ENCODE data around the gene ANAPC1. TPM values are rescaled to one million over a fixed set of nuclear protein-coding genes. Genes with fewer than 3 reads are reported as not detected.
"Not testable (repeated sequence)": the region's sequence is repeated elsewhere in the genome, so short reads cannot be mapped to it uniquely, and the experiment has no call there.

The ANAPC1 gene
- total RNA-seq, 1 donor: 48.1 TPM

GRCh38 chr2:111884592-111884964 lies 585 bp upstream of the ANAPC1 start:
- no peaks in the 10 kb centered on the region for H4K20me1 ChIP-seq (ENCODE audit: insufficient read depth, low read length)
- H3K36me3 ChIP-seq (ENCODE audit: insufficient read depth, low read length): no peaks in the 10 kb centered on the region
- H3K4me2 ChIP-seq (ENCODE audit: insufficient read depth, low read length): peak overlapping the region; percentile 78
- H3K27me3 ChIP-seq (ENCODE audit: insufficient read depth, low read length): no peaks in the 10 kb centered on the region
- peaks cover 4% of the 10 kb centered on the region for H3K4me1 ChIP-seq (ENCODE audit: insufficient read depth, low read length)
- no peak for DNase-seq (ENCODE audit: insufficient read length, low spot score, missing footprints)
- peak overlapping the region; percentile 87 for H3K4me3 ChIP-seq (ENCODE audit: insufficient read depth, low read length)
- peaks cover 22% of the 10 kb centered on the region for H3K79me2 ChIP-seq (ENCODE audit: insufficient read depth, low read length)
- peak overlapping the region; percentile 99 for H2AFZ ChIP-seq (ENCODE audit: low read length)
- no peak for TF ChIP-seq CTCF (IDR thresholded peaks at IDR 0.05; ENCODE audit: extremely low read depth, low read depth, low read length)
- H3K9me3 ChIP-seq (ENCODE audit: low read depth, low read length): no peaks in the 10 kb centered on the region
- H3K27ac ChIP-seq (ENCODE audit: low read depth, low read length): peak overlapping the region; percentile 61

DNA sequence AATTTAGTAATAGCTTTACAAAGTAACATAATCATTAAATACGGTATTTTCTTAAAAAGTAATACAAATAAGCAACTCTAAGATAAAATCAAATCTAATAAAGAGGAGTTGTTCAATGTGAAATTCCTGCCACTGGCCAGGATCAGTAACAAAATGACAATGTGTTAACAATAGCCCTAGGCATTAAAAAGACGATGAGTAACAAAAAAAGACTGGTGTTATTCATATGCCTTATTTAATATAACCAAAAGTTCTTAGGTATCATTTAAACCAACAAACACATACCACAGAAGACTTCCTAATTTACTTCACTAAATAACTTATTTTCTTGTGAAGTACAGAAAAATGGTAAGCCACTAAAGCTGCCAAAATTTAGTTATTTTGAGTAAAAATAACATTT lies 11.2 kb downstream of the ANAPC1 start:
- H3K36me3 ChIP-seq (ENCODE audit: insufficient read depth, low read length); H2AFZ ChIP-seq (ENCODE audit: low read length); H3K4me2 ChIP-seq (ENCODE audit: insufficient read depth, low read length); H3K27ac ChIP-seq (ENCODE audit: low read depth, low read length); H4K20me1 ChIP-seq (ENCODE audit: insufficient read depth, low read length); H3K9me3 ChIP-seq (ENCODE audit: low read depth, low read length); H3K4me1 ChIP-seq (ENCODE audit: insufficient read depth, low read length); H3K79me2 ChIP-seq (ENCODE audit: insufficient read depth, low read length); H3K27me3 ChIP-seq (ENCODE audit: insufficient read depth, low read length); DNase-seq (ENCODE audit: insufficient read length, low spot score, missing footprints); H3K4me3 ChIP-seq (ENCODE audit: insufficient read depth, low read length): not testable (repeated sequence)

DNA sequence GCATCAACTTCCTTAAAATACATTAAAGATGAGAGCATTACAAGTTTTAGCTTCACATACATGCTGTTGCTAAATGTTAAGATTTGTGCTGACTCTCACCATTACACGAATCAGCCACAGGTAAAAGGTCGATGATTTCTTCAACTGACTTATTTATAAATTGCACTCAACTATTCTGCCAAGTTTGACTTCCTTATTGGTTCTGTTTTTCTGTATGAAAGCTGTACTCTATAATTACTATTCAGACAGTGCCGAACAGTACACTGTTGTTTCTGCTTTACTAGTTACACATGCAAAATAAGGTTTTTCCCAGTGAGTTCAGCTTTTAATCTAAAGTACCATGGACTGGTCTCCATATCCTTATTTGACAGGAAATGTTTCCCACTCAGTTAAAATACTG lies 18.9 kb downstream of the ANAPC1 start:
- H4K20me1 ChIP-seq (ENCODE audit: insufficient read depth, low read length); H3K4me3 ChIP-seq (ENCODE audit: insufficient read depth, low read length); H3K79me2 ChIP-seq (ENCODE audit: insufficient read depth, low read length); H2AFZ ChIP-seq (ENCODE audit: low read length); H3K9me3 ChIP-seq (ENCODE audit: low read depth, low read length); H3K27ac ChIP-seq (ENCODE audit: low read depth, low read length); H3K4me1 ChIP-seq (ENCODE audit: insufficient read depth, low read length); H3K36me3 ChIP-seq (ENCODE audit: insufficient read depth, low read length); DNase-seq (ENCODE audit: insufficient read length, low spot score, missing footprints); H3K27me3 ChIP-seq (ENCODE audit: insufficient read depth, low read length); H3K4me2 ChIP-seq (ENCODE audit: insufficient read depth, low read length): not testable (repeated sequence)

GRCh38 chr2:111860005-111860404 lies 24.0 kb downstream of the ANAPC1 start:
- H3K36me3 ChIP-seq (ENCODE audit: insufficient read depth, low read length); H3K27ac ChIP-seq (ENCODE audit: low read depth, low read length); H3K9me3 ChIP-seq (ENCODE audit: low read depth, low read length); H3K4me3 ChIP-seq (ENCODE audit: insufficient read depth, low read length); H3K4me2 ChIP-seq (ENCODE audit: insufficient read depth, low read length); H3K27me3 ChIP-seq (ENCODE audit: insufficient read depth, low read length); DNase-seq (ENCODE audit: insufficient read length, low spot score, missing footprints); H3K4me1 ChIP-seq (ENCODE audit: insufficient read depth, low read length); H2AFZ ChIP-seq (ENCODE audit: low read length); H3K79me2 ChIP-seq (ENCODE audit: insufficient read depth, low read length); H4K20me1 ChIP-seq (ENCODE audit: insufficient read depth, low read length): not testable (repeated sequence)

- not testable (repeated sequence) for H3K4me1 ChIP-seq (ENCODE audit: insufficient read depth, low read length); H3K36me3 ChIP-seq (ENCODE audit: insufficient read depth, low read length); H3K4me2 ChIP-seq (ENCODE audit: insufficient read depth, low read length); H3K79me2 ChIP-seq (ENCODE audit: insufficient read depth, low read length); DNase-seq (ENCODE audit: insufficient read length, low spot score, missing footprints); H4K20me1 ChIP-seq (ENCODE audit: insufficient read depth, low read length); H3K9me3 ChIP-seq (ENCODE audit: low read depth, low read length); H3K27me3 ChIP-seq (ENCODE audit: insufficient read depth, low read length); H3K27ac ChIP-seq (ENCODE audit: low read depth, low read length); H2AFZ ChIP-seq (ENCODE audit: low read length); H3K4me3 ChIP-seq (ENCODE audit: insufficient read depth, low read length)
These were observed 31.4 kb downstream of the ANAPC1 start for GRCh38 chr2:111852544-111852943.

DNA sequence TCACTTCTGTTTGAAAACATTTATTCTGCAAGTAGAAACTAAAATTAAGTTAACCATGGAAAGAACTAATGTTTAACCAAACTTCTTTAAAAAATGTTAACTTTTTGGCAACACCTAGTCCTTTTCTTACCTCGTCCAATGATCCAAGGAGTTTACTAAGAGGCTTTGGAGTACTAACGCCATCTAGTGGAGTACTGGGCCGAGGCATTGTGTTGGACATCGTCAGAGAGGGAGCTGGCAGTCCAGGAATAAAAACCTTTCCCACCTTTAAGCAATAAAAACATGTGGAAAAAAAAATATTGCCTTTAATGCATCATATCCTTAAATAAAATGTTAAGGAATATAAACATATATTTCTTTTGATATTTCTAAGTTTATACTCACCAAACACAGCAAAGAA lies 33.3 kb downstream of the ANAPC1 start:
- not testable (repeated sequence) for H3K4me1 ChIP-seq (ENCODE audit: insufficient read depth, low read length); H3K79me2 ChIP-seq (ENCODE audit: insufficient read depth, low read length); H3K36me3 ChIP-seq (ENCODE audit: insufficient read depth, low read length); H3K4me2 ChIP-seq (ENCODE audit: insufficient read depth, low read length); DNase-seq (ENCODE audit: insufficient read length, low spot score, missing footprints); H3K4me3 ChIP-seq (ENCODE audit: insufficient read depth, low read length); H3K27me3 ChIP-seq (ENCODE audit: insufficient read depth, low read length); H3K27ac ChIP-seq (ENCODE audit: low read depth, low read length); H4K20me1 ChIP-seq (ENCODE audit: insufficient read depth, low read length); H3K9me3 ChIP-seq (ENCODE audit: low read depth, low read length); H2AFZ ChIP-seq (ENCODE audit: low read length)
- peak; percentile 37 for TF ChIP-seq CTCF (IDR thresholded peaks at IDR 0.05; ENCODE audit: extremely low read depth, low read depth, low read length)

GRCh38 chr2:111839625-111840282 lies 44.2 kb downstream of the ANAPC1 start:
- not testable (repeated sequence) for H4K20me1 ChIP-seq (ENCODE audit: insufficient read depth, low read length); H3K4me2 ChIP-seq (ENCODE audit: insufficient read depth, low read length); H2AFZ ChIP-seq (ENCODE audit: low read length); DNase-seq (ENCODE audit: insufficient read length, low spot score, missing footprints); H3K27me3 ChIP-seq (ENCODE audit: insufficient read depth, low read length); H3K9me3 ChIP-seq (ENCODE audit: low read depth, low read length); H3K79me2 ChIP-seq (ENCODE audit: insufficient read depth, low read length); H3K27ac ChIP-seq (ENCODE audit: low read depth, low read length); H3K36me3 ChIP-seq (ENCODE audit: insufficient read depth, low read length); H3K4me3 ChIP-seq (ENCODE audit: insufficient read depth, low read length); H3K4me1 ChIP-seq (ENCODE audit: insufficient read depth, low read length)

DNA sequence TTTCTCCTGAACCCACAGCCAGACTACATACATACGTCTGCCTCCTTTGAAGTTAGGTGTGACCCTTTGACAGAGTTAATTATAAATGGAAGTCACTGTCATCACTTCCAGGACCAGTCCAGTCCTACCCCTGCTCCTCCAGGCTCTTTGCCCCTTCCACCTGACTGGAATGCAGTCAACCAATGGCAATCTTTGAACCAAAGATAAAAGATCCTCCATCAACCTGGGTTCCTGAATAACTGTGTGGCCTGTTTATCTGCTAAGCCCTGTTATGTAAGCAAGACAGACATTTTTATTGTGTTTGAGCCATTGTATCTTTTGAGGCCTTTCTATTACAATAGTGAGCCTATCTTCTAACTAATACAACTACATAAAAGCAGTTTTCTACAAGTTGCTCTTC lies 45.0 kb downstream of the ANAPC1 start:
- H3K27me3 ChIP-seq (ENCODE audit: insufficient read depth, low read length); H3K4me2 ChIP-seq (ENCODE audit: insufficient read depth, low read length); DNase-seq (ENCODE audit: insufficient read length, low spot score, missing footprints); H3K4me1 ChIP-seq (ENCODE audit: insufficient read depth, low read length); H3K9me3 ChIP-seq (ENCODE audit: low read depth, low read length); H4K20me1 ChIP-seq (ENCODE audit: insufficient read depth, low read length); H3K4me3 ChIP-seq (ENCODE audit: insufficient read depth, low read length); H2AFZ ChIP-seq (ENCODE audit: low read length); H3K36me3 ChIP-seq (ENCODE audit: insufficient read depth, low read length); H3K27ac ChIP-seq (ENCODE audit: low read depth, low read length); H3K79me2 ChIP-seq (ENCODE audit: insufficient read depth, low read length): not testable (repeated sequence)
